Ascending aorta (tissue), 2 donors: ENCODE data around the gene BRF1. TPM values are rescaled to one million over a fixed set of nuclear protein-coding genes. Genes with fewer than 3 reads are reported as not detected.

ENCODE experiments used
- DNase-seq, 2 donors: peaks; one replicate each; pipeline ENCODE4 v3.0.0-alpha.2; 2019; ENCODE audit warnings: low spot score in 2 of 2
- H3K27ac ChIP-seq, 2 donors: fragments of 200-600 bp; sonication (generic); one replicate each; pipeline ENCODE4 v1.5.1; 2016 to 2017; ENCODE audit warnings: mild to moderate bottlenecking in 1 of 2
- H3K27me3 ChIP-seq: fragments of 200-600 bp; sonication (generic); one replicate; pipeline ENCODE4 v1.5.1; 2017
- H3K36me3 ChIP-seq, 2 donors: fragments of 200-600 bp; sonication (generic); one replicate each; pipeline ENCODE4 v1.5.1; 2016
- H3K4me1 ChIP-seq, 2 donors: fragments of 200-600 bp; sonication (generic); one replicate each; pipeline ENCODE4 v1.5.1; 2016 to 2017; ENCODE audit warnings: mild to moderate bottlenecking in 1 of 2
- H3K4me3 ChIP-seq, 2 donors: fragments of 200-600 bp; sonication (generic); one replicate each; pipeline ENCODE4 v1.5.1; 2016 to 2017; ENCODE audit warnings: mild to moderate bottlenecking in 1 of 2
- H3K9me3 ChIP-seq, 2 donors: fragments of 200-600 bp; sonication (generic); one replicate each; pipeline ENCODE4 v1.5.1; 2016
- intact Hi-C: fragments of 100-400 bp; cut with DNase I; formaldehyde crosslinking; loops from one replicate; pipeline ENCODE4 v1.15.1; 2023
- total RNA-seq: library from RNA; depleted of rRNA; stranded (reverse); fragments of >200 nt; gene quantifications from one replicate; pipeline ENCODE4 v1.1.0, GENCODE V29; 2016
- TF ChIP-seq, protein P1 (sequence below), 3 experiments: fragments of 200-600 bp in 2 of 3; fragments of 450-650 bp in 1 of 3; sonication (generic) in 2 of 3; IDR thresholded peaks; one replicate each; pipeline ENCODE4 v1.5.1; 2016 to 2019; ENCODE audit warnings: antibody characterized with exemption in 3 of 3, mild to moderate bottlenecking in 1 of 3, moderate library complexity in 1 of 3

BRF1 gene
- total RNA-seq, 1 donor from 2014 or later: 60.9 TPM

GRCh38 chr14:105163040-105163742 lies 137.6 kb downstream of the BRF1 start:
- H3K9me3 ChIP-seq: no peaks in the 10 kb centered on the region
- intact Hi-C loops: loop anchor here (10.0 kb wide), 1 partner anchor 1278 kb away; no protein-coding TSS in a partner anchor
- DNase-seq: no peak
- H3K4me3 ChIP-seq: no peak overlapping the region
- no peaks in the 10 kb centered on the region for H3K36me3 ChIP-seq
- peaks cover 3 to 5% of the 10 kb centered on the region in 2 donors for H3K4me1 ChIP-seq
- no peaks in the 10 kb centered on the region for H3K27me3 ChIP-seq
- no peak overlapping the region for H3K27ac ChIP-seq
- TF ChIP-seq, protein P1, sequence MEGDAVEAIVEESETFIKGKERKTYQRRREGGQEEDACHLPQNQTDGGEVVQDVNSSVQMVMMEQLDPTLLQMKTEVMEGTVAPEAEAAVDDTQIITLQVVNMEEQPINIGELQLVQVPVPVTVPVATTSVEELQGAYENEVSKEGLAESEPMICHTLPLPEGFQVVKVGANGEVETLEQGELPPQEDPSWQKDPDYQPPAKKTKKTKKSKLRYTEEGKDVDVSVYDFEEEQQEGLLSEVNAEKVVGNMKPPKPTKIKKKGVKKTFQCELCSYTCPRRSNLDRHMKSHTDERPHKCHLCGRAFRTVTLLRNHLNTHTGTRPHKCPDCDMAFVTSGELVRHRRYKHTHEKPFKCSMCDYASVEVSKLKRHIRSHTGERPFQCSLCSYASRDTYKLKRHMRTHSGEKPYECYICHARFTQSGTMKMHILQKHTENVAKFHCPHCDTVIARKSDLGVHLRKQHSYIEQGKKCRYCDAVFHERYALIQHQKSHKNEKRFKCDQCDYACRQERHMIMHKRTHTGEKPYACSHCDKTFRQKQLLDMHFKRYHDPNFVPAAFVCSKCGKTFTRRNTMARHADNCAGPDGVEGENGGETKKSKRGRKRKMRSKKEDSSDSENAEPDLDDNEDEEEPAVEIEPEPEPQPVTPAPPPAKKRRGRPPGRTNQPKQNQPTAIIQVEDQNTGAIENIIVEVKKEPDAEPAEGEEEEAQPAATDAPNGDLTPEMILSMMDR (IDR thresholded peaks at IDR 0.05): no peak

DNA sequence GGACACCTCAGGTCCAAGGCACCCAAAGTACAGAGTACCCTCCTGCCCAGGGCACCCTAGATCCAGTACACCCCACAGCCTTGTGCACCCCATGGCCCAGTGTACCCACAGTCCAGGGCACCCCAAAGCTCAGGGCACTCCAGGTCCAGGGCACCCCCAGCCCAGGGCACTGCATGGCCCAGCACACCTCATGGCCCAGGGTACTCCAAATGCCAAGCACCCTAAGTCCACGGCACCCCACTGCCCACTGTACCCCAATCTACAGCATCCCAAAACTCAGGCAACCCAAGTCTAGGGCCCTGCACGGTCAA lies 138.2 kb downstream of the BRF1 start:
- TF ChIP-seq, protein P1 (IDR thresholded peaks at IDR 0.05): no peak
- Histone ChIP-seq H3K9me3 (no peaks in the 10 kb centered on the region), H3K36me3 (no peaks in the 10 kb centered on the region), H3K27ac (no peak overlapping the region), H3K4me1 (peaks cover 1 to 5% of the 10 kb centered on the region in 2 donors), H3K4me3 (no peak overlapping the region), H3K27me3 (no peaks in the 10 kb centered on the region)
- intact Hi-C loops: loop anchor here (10.0 kb wide), 1 partner anchor 1278 kb away; no protein-coding TSS in a partner anchor
- no peak for DNase-seq

- DNase-seq: no peak
These were observed 138.7 kb downstream of the BRF1 start for GRCh38 chr14:105161964-105162668.

GRCh38 chr14:105161309-105161708 lies 139.5 kb downstream of the BRF1 start:
- no peak overlapping the region for H3K27ac ChIP-seq
- no peaks in the 10 kb centered on the region for H3K36me3 ChIP-seq
- no peak overlapping the region for H3K4me3 ChIP-seq
- no peaks in the 10 kb centered on the region for H3K9me3 ChIP-seq
- peaks cover 0 to 2% of the 10 kb centered on the region in 2 donors for H3K4me1 ChIP-seq
- TF ChIP-seq, protein P1 (IDR thresholded peaks at IDR 0.05): no peak
- no peak for DNase-seq
- intact Hi-C loops: loop anchor here (10.0 kb wide), 1 partner anchor 1277 kb away; no protein-coding TSS in a partner anchor
- H3K27me3 ChIP-seq: no peaks in the 10 kb centered on the region

More at GRCh38 chr14:105161964-105162668, 138.7 kb downstream of the BRF1 start:
- Histone ChIP-seq H3K9me3 (no peaks in the 10 kb centered on the region), H3K4me3 (no peak overlapping the region), H3K4me1 (peaks cover 0 to 5% of the 10 kb centered on the region in 2 donors), H3K36me3 (no peaks in the 10 kb centered on the region), H3K27me3 (no peaks in the 10 kb centered on the region), H3K27ac (no peak overlapping the region)
- TF ChIP-seq, protein P1 (IDR thresholded peaks at IDR 0.05): no peak
- intact Hi-C loops: loop anchor here (10.0 kb wide), 1 partner anchor 1277 kb away; no protein-coding TSS in a partner anchor

- no peak overlapping the region for H3K27ac ChIP-seq
- no peaks in the 10 kb centered on the region for H3K9me3 ChIP-seq
- H3K4me1 ChIP-seq: peaks cover 0 to 2% of the 10 kb centered on the region in 2 donors
- H3K36me3 ChIP-seq: no peaks in the 10 kb centered on the region
- no peak for DNase-seq
- H3K27me3 ChIP-seq: no peaks in the 10 kb centered on the region
- no peak overlapping the region for H3K4me3 ChIP-seq
- intact Hi-C loops: loop anchor here (10.0 kb wide), 1 partner anchor 1276 kb away; no protein-coding TSS in a partner anchor
- TF ChIP-seq, protein P1 (IDR thresholded peaks at IDR 0.05): no peak
These were observed 140.0 kb downstream of the BRF1 start for GRCh38 chr14:105160776-105161175.
